K562 (cell line): Measurements from ENCODE around the gene PRSS12. TPM values are rescaled to one million over a fixed set of nuclear protein-coding genes. Genes with fewer than 3 reads are reported as not detected.

Experiments used
- ATAC-seq: fragments of 200-7000 bp; cut with Tn5 transposase; 3 replicates; pipeline ENCODE4 v1.9.1; 2020; ENCODE audit warnings: moderate library complexity
- BruUV-seq: library from RNA; stranded (reverse); fragments of 400-500 nt; replicated peaks from 2 replicates; lab custom pipeline; 2021; lab: Mats Ljungman, UMichigan
- CTCF ChIA-PET: fragments of 300-600 bp; formaldehyde crosslinking; extraction: SDS; loops from one replicate; lab custom pipeline; 2021; ENCODE audit warnings: low intra/inter-chr PET ratio; lab: Yijun Ruan, JAX
- POLR2A ChIA-PET: fragments of 300-600, 350-650 bp; sonication (Branson Sonifier 250); formaldehyde crosslinking; extraction: SDS; loops from one replicate; lab custom pipeline; 2021; ENCODE audit warnings: antibody characterized with exemption, inconsistent platforms; lab: Yijun Ruan, JAX
- DNase-seq, 4 experiments: peaks; one replicate each; pipeline versions ENCODE4 v3.0.0 to v3.0.0-alpha.2; 2011 to 2018; ENCODE audit warnings: low spot score in 3 of 4, mixed read lengths in 3 of 4; ENCODE audit errors: extremely low read depth in 1 of 4
- FAIRE-seq: peaks from 2 replicates; lab custom pipeline; 2011; peaks lifted over from hg19 to GRCh38; lab: Jason Lieb, UNC
- H2AFZ ChIP-seq: 2 replicates; pipeline ENCODE4 v1.6.0; 2011; ENCODE audit warnings: low read depth, low read length, control low read depth, inconsistent platforms
- H3K27ac ChIP-seq: fragments of 200-600 bp; 3 replicates; pipeline ENCODE4 v1.8.0; 2011; ENCODE audit warnings: low read depth, mild to moderate bottlenecking, control low read depth, inconsistent platforms, low read length, moderate library complexity, mixed read lengths; ENCODE audit errors: extremely low read depth
- H3K27me3 ChIP-seq, 2 experiments: fragments of 300-600 bp in 1 of 2; 2 replicates in 1 of 2; 3 replicates in 1 of 2; pipeline versions ENCODE4 v1.6.0 to v1.8.0; 2011; ENCODE audit warnings: inconsistent platforms in 2 of 2, low read length in 2 of 2, mild to moderate bottlenecking in 1 of 2, mixed read lengths in 1 of 2, moderate library complexity in 1 of 2; ENCODE audit not compliant: control insufficient read depth in 2 of 2, insufficient read depth in 2 of 2
- H3K36me3 ChIP-seq: fragments of 300-600 bp; 3 replicates; pipeline ENCODE4 v1.8.0; 2011; ENCODE audit warnings: mild to moderate bottlenecking, low read length, inconsistent platforms; ENCODE audit not compliant: control insufficient read depth, insufficient read depth
- H3K4me1 ChIP-seq, 2 experiments: fragments of 200-600 bp in 1 of 2; replicated peaks in 1 of 2; 2 replicates in 1 of 2; 3 replicates in 1 of 2; pipeline versions ENCODE4 v1.5.1 to v1.8.0; 2011; ENCODE audit warnings: inconsistent platforms in 2 of 2, low read length in 2 of 2, mild to moderate bottlenecking in 1 of 2, mixed read lengths in 1 of 2, moderate library complexity in 1 of 2; ENCODE audit not compliant: control insufficient read depth in 2 of 2, insufficient read depth in 2 of 2
- H3K4me2 ChIP-seq: 2 replicates; pipeline ENCODE4 v1.6.1; 2011; ENCODE audit warnings: low read length, control low read depth, inconsistent platforms, mixed read lengths; ENCODE audit not compliant: insufficient read depth
- H3K4me3 ChIP-seq: fragments of 200-600 bp; sonication (generic), shearing (Covaris generic); 2 replicates; pipeline ENCODE4 v1.5.1; 2016; ENCODE audit warnings: control low read depth, inconsistent platforms
- H3K79me2 ChIP-seq: fragments of 200-600 bp; 3 replicates; pipeline ENCODE4 v1.8.0; 2011; ENCODE audit warnings: low read length, inconsistent platforms; ENCODE audit not compliant: control insufficient read depth, insufficient read depth
- H3K9ac ChIP-seq, 2 experiments: 2 replicates each; pipeline versions ENCODE4 v1.6.0 to v1.6.1; 2011; ENCODE audit warnings: low read depth in 2 of 2, low read length in 2 of 2, control low read depth in 1 of 2, inconsistent platforms in 1 of 2, mild to moderate bottlenecking in 1 of 2, mixed read lengths in 1 of 2; ENCODE audit not compliant: insufficient read depth in 1 of 2
- H3K9me1 ChIP-seq: one replicate; pipeline ENCODE4 v1.6.0; 2011; ENCODE audit warnings: inconsistent platforms, mild to moderate bottlenecking, low read length, moderate library complexity; ENCODE audit not compliant: control insufficient read depth, insufficient read depth
- H3K9me3 ChIP-seq: replicated peaks from 2 replicates; pipeline ENCODE4 v1.5.1; 2011; ENCODE audit warnings: low read depth, low read length, inconsistent platforms; ENCODE audit not compliant: control insufficient read depth, insufficient read depth
- H4K20me1 ChIP-seq: replicated peaks from 2 replicates; pipeline ENCODE4 v1.6.1; 2011; ENCODE audit warnings: low read length, inconsistent platforms, mixed read lengths; ENCODE audit not compliant: control insufficient read depth, insufficient read depth
- CBFA2T2 ChIP-seq: fragments of 450-650 bp; conservative IDR thresholded peaks from 2 replicates; pipeline ENCODE4 v1.6.1; 2017; ENCODE audit warnings: mild to moderate bottlenecking
- CBFA2T3 ChIP-seq: fragments of 450-650 bp; IDR thresholded peaks from 2 replicates; pipeline ENCODE4 v1.6.1; 2017
- HNRNPL ChIP-seq: fragments of 200-400 bp; formaldehyde crosslinking; IDR thresholded peaks from 2 replicates; pipeline ENCODE4 v1.6.1; 2017; ENCODE audit warnings: low read depth, mild to moderate bottlenecking, low read length
- ILF3 ChIP-seq: fragments of 450-650 bp; IDR thresholded peaks from 2 replicates; pipeline ENCODE4 v1.6.1; 2018; ENCODE audit warnings: antibody characterized with exemption, mild to moderate bottlenecking, moderate library complexity, borderline replicate concordance
- KDM1A ChIP-seq, 2 experiments: fragments of 450-650 bp; IDR thresholded peaks; 2 replicates each; pipeline ENCODE4 v1.6.1; 2016; ENCODE audit warnings: mild to moderate bottlenecking in 2 of 2
- KLF10 ChIP-seq: fragments of 250-450 bp; sonication (Bioruptor Pico); IDR thresholded peaks from 2 replicates; pipeline ENCODE4 v1.6.1; 2021; ENCODE audit warnings: matching md5 sums
- SIN3A ChIP-seq, 2 experiments: fragments of 150-350 bp in 1 of 2; IDR thresholded peaks; 2 replicates each; pipeline ENCODE4 v1.6.1; 2011 to 2016; ENCODE audit warnings: borderline replicate concordance in 2 of 2, low read depth in 2 of 2, low read length in 2 of 2, mild to moderate bottlenecking in 2 of 2, moderate library complexity in 2 of 2; ENCODE audit not compliant: control insufficient read depth in 1 of 2
- SREBF2 ChIP-seq: sonication (generic); formaldehyde crosslinking; IDR thresholded peaks from 2 replicates; pipeline ENCODE4 v1.4.0; 2020; ENCODE audit warnings: mild to moderate bottlenecking, missing genetic modification reagents
- SRSF7 ChIP-seq: fragments of 200-400 bp; formaldehyde crosslinking; optimal IDR thresholded peaks from 2 replicates; pipeline ENCODE3; 2017; ENCODE audit warnings: mild to moderate bottlenecking, low read depth, low read length
- TOE1 ChIP-seq, 2 experiments: fragments of 450-650 bp in 1 of 2; sonication (generic) in 1 of 2; formaldehyde crosslinking in 1 of 2; IDR thresholded peaks; 2 replicates each; pipeline versions ENCODE4 v1.7.1 to v1.8.0; 2016 to 2022; ENCODE audit warnings: borderline replicate concordance in 2 of 2, mild to moderate bottlenecking in 2 of 2, antibody characterized with exemption in 1 of 2, inconsistent platforms in 1 of 2, low read depth in 1 of 2, missing genetic modification reagents in 1 of 2, moderate library complexity in 1 of 2
- WGBS: fragments of 100-300 bp; shearing (Covaris generic); methylation state at CpG from one replicate; pipeline ENCODE4 v1.1.6; 2016; ENCODE audit warnings: low coverage, mixed read lengths; ENCODE audit not compliant: insufficient coverage; ENCODE audit errors: missing lambda C conversion rate; 5-methylcytosine and 5-hydroxymethylcytosine counted together
- in situ Hi-C: fragments of 300-500 bp; cut with MboI; formaldehyde crosslinking; loops from 4 replicates; pipeline ENCODE4 v1.15.0; 2018; ENCODE audit warnings: inconsistent platforms, mixed read lengths
- intact Hi-C: fragments of 100-400 bp; cut with micrococcal nuclease; formaldehyde crosslinking; loops from 2 replicates; pipeline ENCODE4 v1.14.2; 2022
- polyA plus RNA-seq, 8 experiments: library from polyadenylated mRNA; depleted of rRNA in 4 of 8; stranded (reverse) in 5 of 8; unstranded in 3 of 8; fragments of >200 nt; fragmentation: Nextera tagmentation in 2 of 8; fragmentation: Illumina TruSeq in 1 of 8; extraction: Ambion mirVana in 2 of 8; extraction: Trizol in 1 of 8; gene quantifications; 2 replicates each; pipeline versions ENCODE4 v1.2.1 to v1.2.3, GENCODE V29; 2011 to 2014; ENCODE audit warnings: inconsistent platforms in 1 of 8, missing spikeins in 1 of 8
- total RNA-seq, 7 experiments: library from RNA; depleted of rRNA in 6 of 7; stranded (reverse); fragments of >200 nt in 6 of 7; fragmentation: Illumina TruSeq in 2 of 7; extraction: Trizol in 2 of 7; gene quantifications; 2 replicates each; pipeline versions ENCODE4 v1.2.1 to v1.2.3, GENCODE V29; 2011 to 2021; ENCODE audit warnings: low replicate concordance in 1 of 7
- TF ChIP-seq, protein P1 (sequence below): fragments of 450-650 bp; formaldehyde crosslinking; IDR thresholded peaks from 2 replicates; pipeline ENCODE4 v1.4.0; 2022; ENCODE audit warnings: missing genetic modification characterization

The PRSS12 gene
- total and polyA plus RNA-seq, 9 of the 15 experiments (the other 6 are each of a cell fraction or from before 2014, with no cell fraction given): 0.06 to 0.11 (median 0.09) TPM; not detected in 6

DNA sequence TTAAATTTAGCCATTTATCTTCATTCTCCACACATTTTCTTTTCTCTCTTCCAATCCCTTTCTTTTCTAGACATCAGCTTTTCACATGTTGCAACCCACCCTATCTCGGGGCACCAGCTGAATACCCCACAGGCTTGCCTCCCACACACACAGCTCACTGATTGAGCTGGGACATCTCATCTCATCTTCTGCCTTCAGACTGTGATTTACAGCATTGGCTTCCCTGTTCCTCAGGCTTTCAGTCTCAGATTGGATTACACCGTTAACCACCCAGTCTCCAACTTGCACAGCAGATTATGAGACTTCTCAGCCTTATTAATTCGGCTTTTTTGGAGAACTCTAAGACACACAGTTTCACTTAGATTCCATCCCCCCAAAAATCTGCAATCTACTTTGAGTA is 93.7 kb downstream of the PRSS12 start:
- Histone ChIP-seq H3K9me3 (no peaks in the 10 kb centered on the region), H3K79me2 (no peaks in the 10 kb centered on the region), H4K20me1 (no peaks in the 10 kb centered on the region), H3K4me3 (no peak overlapping the region), H3K4me1 (no peaks in the 10 kb centered on the region), H2AFZ (no peak overlapping the region), H3K27me3 (no peaks in the 10 kb centered on the region), H3K36me3 (no peaks in the 10 kb centered on the region), H3K9ac (no peak overlapping the region), H3K27ac (no peak overlapping the region), H3K9me1 (no peaks in the 10 kb centered on the region), H3K4me2 (no peak overlapping the region)
- ATAC-seq: no peak
- no TSS peak for BruUV-seq
- in situ Hi-C loops (no loop called here), intact Hi-C loops (no loop called here)
- 0% methylated on average over 3 of the region's 3 CpGs for WGBS
- DNase-seq: no peak
- TF ChIP-seq KDM1A (IDR thresholded peaks at IDR 0.05) (peak; percentile 28 to 49; a peak in 1 of 4 replicates), KLF10 (CRISPR knock-in tag) (no peak), SRSF7 (no peak), CBFA2T3 (peak; percentile 30; the same call in 1 of the 2 replicates), HNRNPL (no peak), ILF3 (no peak), CBFA2T2 (peak; percentile 17; the same call in 1 of the 2 replicates), SREBF2 (CRISPR knock-in tag) (no peak), TOE1 (IDR thresholded peaks at IDR 0.05; ENCODE audit: borderline replicate concordance) (no peak), TOE1 (CRISPR knock-in tag; IDR thresholded peaks at IDR 0.05; ENCODE audit: borderline replicate concordance, low read depth) (no peak), SIN3A (IDR thresholded peaks at IDR 0.05; ENCODE audit: borderline replicate concordance in 2 of 2, control insufficient read depth in 1 of 2, low read depth in 2 of 2, low read length in 2 of 2) (no peak)
- TF ChIP-seq, protein P1, sequence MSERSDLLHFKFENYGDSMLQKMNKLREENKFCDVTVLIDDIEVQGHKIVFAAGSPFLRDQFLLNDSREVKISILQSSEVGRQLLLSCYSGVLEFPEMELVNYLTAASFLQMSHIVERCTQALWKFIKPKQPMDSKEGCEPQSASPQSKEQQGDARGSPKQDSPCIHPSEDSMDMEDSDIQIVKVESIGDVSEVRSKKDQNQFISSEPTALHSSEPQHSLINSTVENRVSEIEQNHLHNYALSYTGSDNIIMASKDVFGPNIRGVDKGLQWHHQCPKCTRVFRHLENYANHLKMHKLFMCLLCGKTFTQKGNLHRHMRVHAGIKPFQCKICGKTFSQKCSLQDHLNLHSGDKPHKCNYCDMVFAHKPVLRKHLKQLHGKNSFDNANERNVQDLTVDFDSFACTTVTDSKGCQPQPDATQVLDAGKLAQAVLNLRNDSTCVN (CRISPR knock-in tag): no peak
- CTCF ChIA-PET: no interaction called here
- POLR2A ChIA-PET: no interaction called here
- no peak for FAIRE-seq
